ENCODE results near the gene IQCN. TPM values are rescaled to one million over a fixed set of nuclear protein-coding genes. Genes with fewer than 3 reads are reported as not detected.

Gene IQCN
- total RNA-seq, 1 donor from 2014 or later, result 1.6 TPM

GRCh38 chr19:18292462-18292809 lies 18.2 kb upstream of the IQCN start:
- peak overlapping the region; percentile 98 for H3K27ac Mint-ChIP-seq (ENCODE audit: unreplicated experiment)
- H3K4me1 Mint-ChIP-seq (ENCODE audit: low read depth), result peaks cover 48% of the 10 kb centered on the region
- peak overlapping the region; percentile 81 for H3K4me3 Mint-ChIP-seq (ENCODE audit: unreplicated experiment)
- TF ChIP-seq CTCF (IDR thresholded peaks at IDR 0.05), result no peak
- DNase-seq (ENCODE audit: low spot score), result no peak
- H3K27me3 Mint-ChIP-seq (ENCODE audit: low read depth), result no peaks in the 10 kb centered on the region
- H3K9me3 Mint-ChIP-seq (ENCODE audit: low read depth), result no peaks in the 10 kb centered on the region
- H3K36me3 Mint-ChIP-seq (ENCODE audit: low read depth), result no peaks in the 10 kb centered on the region

GRCh38 chr19:18291590-18292461 lies 17.6 kb upstream of the IQCN start:
- Mint-ChIP-seq H3K4me1 (ENCODE audit: low read depth) (peaks cover 47% of the 10 kb centered on the region), H3K27ac (ENCODE audit: unreplicated experiment) (peak overlapping the region; percentile 98), H3K4me3 (ENCODE audit: unreplicated experiment) (peak overlapping the region; percentile 81), H3K27me3 (ENCODE audit: low read depth) (no peaks in the 10 kb centered on the region), H3K36me3 (ENCODE audit: low read depth) (no peaks in the 10 kb centered on the region), H3K9me3 (ENCODE audit: low read depth) (no peaks in the 10 kb centered on the region)
- no peak for TF ChIP-seq CTCF (IDR thresholded peaks at IDR 0.05)
- no peak for DNase-seq (ENCODE audit: low spot score)

- H3K4me1 Mint-ChIP-seq (ENCODE audit: low read depth), result peaks cover 53% of the 10 kb centered on the region
Observed at GRCh38 chr19:18291019-18291524, 16.8 kb upstream of the IQCN start.

GRCh38 chr19:18290302-18291018 lies 16.2 kb upstream of the IQCN start:
- TF ChIP-seq CTCF (IDR thresholded peaks at IDR 0.05), result no peak
- Mint-ChIP-seq H3K4me3 (ENCODE audit: unreplicated experiment) (peak overlapping the region; percentile 34), H3K4me1 (ENCODE audit: low read depth) (peaks cover 56% of the 10 kb centered on the region), H3K9me3 (ENCODE audit: low read depth) (no peaks in the 10 kb centered on the region), H3K27ac (ENCODE audit: unreplicated experiment) (peak overlapping the region; percentile 85), H3K36me3 (ENCODE audit: low read depth) (no peaks in the 10 kb centered on the region), H3K27me3 (ENCODE audit: low read depth) (no peaks in the 10 kb centered on the region)
- DNase-seq (ENCODE audit: low spot score), result no peak

More at GRCh38 chr19:18291019-18291524, 16.8 kb upstream of the IQCN start:
- no peaks in the 10 kb centered on the region for H3K36me3 Mint-ChIP-seq (ENCODE audit: low read depth)
- peak; percentile 23 for TF ChIP-seq CTCF (IDR thresholded peaks at IDR 0.05)
- no peaks in the 10 kb centered on the region for H3K27me3 Mint-ChIP-seq (ENCODE audit: low read depth)
- peak overlapping the region; percentile 85 for H3K27ac Mint-ChIP-seq (ENCODE audit: unreplicated experiment)
- DNase-seq (ENCODE audit: low spot score), result no peak
- peak overlapping the region; percentile 49 for H3K4me3 Mint-ChIP-seq (ENCODE audit: unreplicated experiment)
- no peaks in the 10 kb centered on the region for H3K9me3 Mint-ChIP-seq (ENCODE audit: low read depth)

All from chondrocyte (in vitro differentiated cells).